Astrocyte (in vitro differentiated cells and primary cell): ENCODE measurements around the gene MYBPHL.

Experiments used
- EZH2 ChIP-seq: IDR thresholded peaks from 2 replicates; pipeline ENCODE4 v1.6.1; 2012; ENCODE audit warnings: mild to moderate bottlenecking, low read length, inconsistent platforms; ENCODE audit not compliant: insufficient read depth
- TF ChIP-seq, protein P1 (sequence below): IDR thresholded peaks from 2 replicates; pipeline ENCODE4 v1.5.1; 2011; ENCODE audit warnings: low read depth, mild to moderate bottlenecking, inconsistent platforms, low read length, moderate library complexity; ENCODE audit not compliant: insufficient read depth

DNA sequence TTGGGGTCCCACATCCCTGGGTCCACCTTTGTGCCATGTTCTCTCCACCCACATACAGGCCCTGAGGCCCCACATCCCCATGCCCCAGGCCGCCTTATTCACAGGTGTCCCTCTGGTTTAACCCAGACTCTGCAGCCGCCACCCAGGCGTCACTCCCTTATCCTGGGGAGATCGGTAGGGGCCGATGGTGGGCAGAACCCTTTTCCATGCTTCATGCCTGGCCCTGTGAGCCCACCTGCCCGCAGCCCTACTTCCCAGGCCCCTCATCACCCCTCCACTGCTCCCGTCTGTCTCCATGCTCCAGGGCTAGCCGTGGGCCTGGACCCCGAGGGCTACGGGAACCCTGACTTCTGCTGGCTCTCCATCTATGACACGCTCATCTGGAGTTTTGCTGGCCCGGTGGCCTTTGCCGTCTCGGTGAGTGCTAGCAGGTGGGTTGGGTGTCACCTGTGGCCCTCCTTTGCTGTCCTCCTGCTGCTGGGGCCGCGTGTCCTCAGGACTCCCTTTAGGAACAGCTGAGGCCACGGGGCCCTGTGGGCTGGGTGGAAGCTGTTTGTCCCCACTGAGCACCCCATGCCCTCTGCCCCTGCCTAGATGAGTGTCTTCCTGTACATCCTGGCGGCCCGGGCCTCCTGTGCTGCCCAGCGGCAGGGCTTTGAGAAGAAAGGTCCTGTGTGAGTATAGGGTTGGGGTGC is 36.0 kb downstream of the MYBPHL start:
- TF ChIP-seq, protein P1, sequence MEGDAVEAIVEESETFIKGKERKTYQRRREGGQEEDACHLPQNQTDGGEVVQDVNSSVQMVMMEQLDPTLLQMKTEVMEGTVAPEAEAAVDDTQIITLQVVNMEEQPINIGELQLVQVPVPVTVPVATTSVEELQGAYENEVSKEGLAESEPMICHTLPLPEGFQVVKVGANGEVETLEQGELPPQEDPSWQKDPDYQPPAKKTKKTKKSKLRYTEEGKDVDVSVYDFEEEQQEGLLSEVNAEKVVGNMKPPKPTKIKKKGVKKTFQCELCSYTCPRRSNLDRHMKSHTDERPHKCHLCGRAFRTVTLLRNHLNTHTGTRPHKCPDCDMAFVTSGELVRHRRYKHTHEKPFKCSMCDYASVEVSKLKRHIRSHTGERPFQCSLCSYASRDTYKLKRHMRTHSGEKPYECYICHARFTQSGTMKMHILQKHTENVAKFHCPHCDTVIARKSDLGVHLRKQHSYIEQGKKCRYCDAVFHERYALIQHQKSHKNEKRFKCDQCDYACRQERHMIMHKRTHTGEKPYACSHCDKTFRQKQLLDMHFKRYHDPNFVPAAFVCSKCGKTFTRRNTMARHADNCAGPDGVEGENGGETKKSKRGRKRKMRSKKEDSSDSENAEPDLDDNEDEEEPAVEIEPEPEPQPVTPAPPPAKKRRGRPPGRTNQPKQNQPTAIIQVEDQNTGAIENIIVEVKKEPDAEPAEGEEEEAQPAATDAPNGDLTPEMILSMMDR, result no peak
- TF ChIP-seq EZH2, result no peak
